Muscle layer of colon (tissue), 2 donors: Measurements from ENCODE around the gene IZUMO1.

Source experiments
- H3K27ac ChIP-seq: one replicate; pipeline ENCODE4 v1.7.0; 2013; ENCODE audit warnings: low read depth, mild to moderate bottlenecking, low read length, moderate library complexity
- H3K27me3 ChIP-seq, 2 donors: one replicate each; pipeline ENCODE4 v1.7.0; 2013; ENCODE audit warnings: low read length in 2 of 2, mild to moderate bottlenecking in 2 of 2; ENCODE audit not compliant: insufficient read depth in 2 of 2, control insufficient read depth in 1 of 2
- H3K36me3 ChIP-seq: one replicate; pipeline ENCODE4 v1.7.0; 2013; ENCODE audit warnings: mild to moderate bottlenecking, low read length; ENCODE audit not compliant: insufficient read depth
- H3K4me1 ChIP-seq: one replicate; pipeline ENCODE4 v1.7.0; 2013; ENCODE audit warnings: mild to moderate bottlenecking, low read length; ENCODE audit not compliant: insufficient read depth
- H3K4me3 ChIP-seq, 2 donors: one replicate each; pipeline ENCODE4 v1.7.0; 2013; ENCODE audit warnings: low read length in 2 of 2, low read depth in 1 of 2, mild to moderate bottlenecking in 1 of 2, moderate library complexity in 1 of 2
- H3K9ac ChIP-seq: one replicate; pipeline ENCODE4 v1.7.0; 2013; ENCODE audit warnings: low read length
- H3K9me3 ChIP-seq: one replicate; pipeline ENCODE4 v1.7.0; 2013; ENCODE audit warnings: mild to moderate bottlenecking, low read length
- donor health status: abdominal sarcoma.
- donor health status: Adenocarcinoma of cecum.

Gene IZUMO1

DNA sequence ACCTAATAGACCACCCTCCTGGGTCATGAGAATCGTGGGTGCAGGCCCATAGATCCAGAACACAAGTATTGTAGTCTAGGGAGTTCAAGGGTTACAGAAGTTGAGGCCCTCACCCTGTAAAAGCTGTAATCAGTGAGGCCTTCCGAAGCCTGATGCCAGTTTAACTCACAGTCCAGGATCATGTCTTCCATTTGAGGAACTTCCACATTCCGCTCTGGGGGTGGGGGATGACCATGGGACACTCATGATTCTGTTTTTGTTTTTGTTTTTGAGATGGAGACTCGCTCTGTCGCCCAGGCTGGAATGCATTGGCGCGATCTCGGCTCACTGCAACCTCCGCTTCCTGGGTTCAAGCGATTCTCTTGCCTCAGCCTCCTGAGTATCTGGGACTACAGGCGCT is 4.6 kb downstream of the IZUMO1 start:
- peaks cover 11 to 25% of the 10 kb centered on the region in 2 donors for H3K27me3 ChIP-seq
- no peaks in the 10 kb centered on the region for H3K4me1 ChIP-seq
- H3K9me3 ChIP-seq: no peaks in the 10 kb centered on the region
- no peak overlapping the region for H3K27ac ChIP-seq
- no peak overlapping the region for H3K4me3 ChIP-seq
- H3K36me3 ChIP-seq: no peaks in the 10 kb centered on the region
- no peak overlapping the region for H3K9ac ChIP-seq

DNA sequence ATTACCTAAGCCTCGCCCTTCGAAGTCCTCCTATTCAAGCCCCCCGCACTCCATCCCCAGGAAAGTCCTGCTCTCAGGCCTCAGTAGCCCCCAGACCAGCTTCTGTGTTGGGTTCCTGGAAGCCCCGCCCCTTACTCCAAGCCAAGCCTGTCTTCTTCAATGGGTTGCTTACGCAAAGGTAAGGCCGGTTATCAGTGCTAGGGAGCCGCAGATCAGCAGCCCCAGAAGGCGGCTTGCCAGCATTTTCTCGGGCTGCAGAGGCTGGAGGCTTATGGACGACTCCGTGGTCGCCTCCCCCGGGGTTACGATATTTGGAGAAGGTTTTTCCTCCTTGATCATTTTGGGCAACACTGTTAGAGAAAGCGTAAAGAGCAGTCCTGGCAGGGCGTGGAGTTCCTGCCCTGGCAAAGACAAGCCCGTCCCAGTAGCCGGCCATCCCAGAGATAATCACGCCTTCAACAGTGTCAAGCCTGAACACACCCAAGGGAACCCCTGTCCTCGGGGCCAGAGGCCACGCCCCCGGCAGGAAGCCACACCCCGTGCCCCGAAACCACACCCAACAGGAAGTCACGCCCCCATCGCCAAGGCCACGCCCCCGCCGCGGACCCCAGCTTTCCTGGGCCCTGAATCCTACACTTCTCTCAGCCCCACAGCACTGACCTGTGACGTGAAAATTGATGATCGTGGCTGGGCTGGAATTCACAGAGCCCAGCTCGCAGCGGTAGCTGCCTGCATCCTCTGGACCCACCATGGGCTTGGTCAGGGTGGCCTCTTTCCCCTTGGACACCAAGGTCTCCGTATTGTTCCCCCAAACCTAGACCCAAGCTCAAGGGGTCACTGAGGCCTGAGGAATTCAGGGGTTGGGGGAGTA is 5.3 kb downstream of the IZUMO1 start:
- H3K4me1 ChIP-seq: no peaks in the 10 kb centered on the region
- no peak overlapping the region for H3K27ac ChIP-seq
- no peaks in the 10 kb centered on the region for H3K9me3 ChIP-seq
- H3K27me3 ChIP-seq: peaks cover 9 to 19% of the 10 kb centered on the region in 2 donors
- no peaks in the 10 kb centered on the region for H3K36me3 ChIP-seq
- H3K9ac ChIP-seq: no peak overlapping the region
- no peak overlapping the region for H3K4me3 ChIP-seq

DNA sequence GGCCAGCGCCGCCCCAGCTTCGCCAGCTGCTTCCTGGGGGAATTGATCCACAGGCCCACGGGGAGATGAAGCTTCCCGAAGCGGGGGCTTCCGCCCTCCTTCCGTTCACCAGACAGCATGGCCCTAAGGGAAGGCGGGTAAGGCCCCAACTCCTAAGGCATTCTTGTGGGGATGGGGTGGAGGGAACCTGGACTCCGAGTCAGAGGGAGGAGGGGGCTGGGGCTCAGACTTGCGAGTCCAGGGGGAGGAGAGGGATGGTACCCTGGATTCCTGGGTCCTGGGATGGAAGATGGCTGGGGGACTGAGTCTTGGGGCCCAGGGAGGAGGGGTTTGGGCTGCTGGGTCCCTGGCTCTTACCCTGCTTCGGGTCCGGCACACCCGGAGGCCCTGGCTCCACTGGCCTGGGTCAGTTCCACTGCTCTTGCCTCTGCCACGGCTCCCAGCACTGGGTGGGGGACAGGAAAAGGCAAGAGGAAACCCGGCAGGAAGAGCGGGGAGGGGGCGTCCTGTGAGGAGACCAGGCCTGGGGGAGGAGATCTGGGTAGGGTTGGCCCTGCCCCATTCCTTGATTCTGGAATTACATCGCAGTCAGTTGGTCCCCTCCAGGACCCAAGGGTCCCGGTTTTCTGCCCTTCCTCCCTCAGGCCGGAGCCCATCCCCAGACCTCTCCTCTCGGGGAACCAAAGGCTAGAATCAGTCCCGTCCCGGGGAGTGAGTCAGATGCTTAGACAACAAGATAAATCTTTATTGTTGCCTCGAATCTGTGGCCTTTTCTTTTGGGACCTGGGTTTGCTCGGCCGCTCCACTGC is 6.3 kb downstream of the IZUMO1 start, which contains the start of gene RASIP1:
Gene RASIP1 (minus strand): TSS at position 447 of the 809 bp plus-strand sequence. CDS start 328 bp downstream, at position 119.
- Histone ChIP-seq H3K9ac (no peak within 1 kb of the TSS), H3K27ac (no peak within 1 kb of the TSS), H3K9me3 (no peaks in the 10 kb centered on the region)

DNA sequence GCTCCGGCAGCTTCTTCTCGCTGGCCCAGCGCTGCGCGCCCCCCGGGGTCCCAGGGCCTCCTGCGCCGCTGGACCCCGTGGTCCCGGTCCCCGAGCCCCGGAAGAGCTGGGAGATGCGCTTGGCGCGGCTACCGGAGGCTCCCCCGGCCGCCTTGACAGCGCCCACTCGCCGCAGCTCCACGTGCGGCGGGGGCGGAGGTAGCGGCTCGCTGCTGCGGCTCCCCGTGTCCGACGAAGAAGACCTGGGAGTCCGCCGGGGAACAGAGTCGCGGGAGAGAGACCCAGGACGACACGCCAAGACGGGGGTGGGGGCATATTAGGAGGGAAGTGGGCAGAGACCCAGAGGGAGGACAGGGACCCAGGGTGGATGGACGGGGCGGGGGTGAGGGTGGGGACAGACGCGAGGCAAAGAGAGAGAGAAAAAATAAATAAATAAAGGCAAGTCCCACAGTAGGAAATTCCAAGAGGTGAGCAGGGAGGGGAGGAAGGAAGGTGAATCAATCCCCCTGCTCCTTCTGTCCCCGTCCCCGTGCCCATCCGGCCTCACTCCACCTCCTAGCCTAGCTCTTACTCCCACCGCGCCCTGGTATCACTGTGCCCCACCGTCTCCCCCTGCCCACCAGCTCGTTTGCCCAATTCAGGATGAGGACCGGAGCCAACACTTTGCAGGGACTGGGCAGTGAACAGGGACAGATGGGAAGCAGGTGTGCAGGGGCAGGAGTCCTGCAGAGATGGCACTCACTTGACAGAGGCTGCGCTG is 7.1 kb downstream of the IZUMO1 start:
- Histone ChIP-seq H3K27me3 (peaks cover 0 to 15% of the 10 kb centered on the region in 2 donors), H3K36me3 (no peaks in the 10 kb centered on the region), H3K9ac (no peak overlapping the region), H3K4me3 (peak overlapping the region; percentile 32 to 60), H3K4me1 (no peaks in the 10 kb centered on the region), H3K9me3 (no peaks in the 10 kb centered on the region), H3K27ac (no peak overlapping the region)

More for the DNA sequence above, 6.3 kb downstream of the IZUMO1 start, which contains the start of gene RASIP1:
- Histone ChIP-seq H3K27me3 (peaks cover 0 to 10% of the 10 kb centered on the region in 2 donors), H3K4me1 (no peaks in the 10 kb centered on the region), H3K4me3 (peak within 1 kb of the TSS in 1 of 2 donors; percentile 60), H3K36me3 (no peaks in the 10 kb centered on the region)

DNA sequence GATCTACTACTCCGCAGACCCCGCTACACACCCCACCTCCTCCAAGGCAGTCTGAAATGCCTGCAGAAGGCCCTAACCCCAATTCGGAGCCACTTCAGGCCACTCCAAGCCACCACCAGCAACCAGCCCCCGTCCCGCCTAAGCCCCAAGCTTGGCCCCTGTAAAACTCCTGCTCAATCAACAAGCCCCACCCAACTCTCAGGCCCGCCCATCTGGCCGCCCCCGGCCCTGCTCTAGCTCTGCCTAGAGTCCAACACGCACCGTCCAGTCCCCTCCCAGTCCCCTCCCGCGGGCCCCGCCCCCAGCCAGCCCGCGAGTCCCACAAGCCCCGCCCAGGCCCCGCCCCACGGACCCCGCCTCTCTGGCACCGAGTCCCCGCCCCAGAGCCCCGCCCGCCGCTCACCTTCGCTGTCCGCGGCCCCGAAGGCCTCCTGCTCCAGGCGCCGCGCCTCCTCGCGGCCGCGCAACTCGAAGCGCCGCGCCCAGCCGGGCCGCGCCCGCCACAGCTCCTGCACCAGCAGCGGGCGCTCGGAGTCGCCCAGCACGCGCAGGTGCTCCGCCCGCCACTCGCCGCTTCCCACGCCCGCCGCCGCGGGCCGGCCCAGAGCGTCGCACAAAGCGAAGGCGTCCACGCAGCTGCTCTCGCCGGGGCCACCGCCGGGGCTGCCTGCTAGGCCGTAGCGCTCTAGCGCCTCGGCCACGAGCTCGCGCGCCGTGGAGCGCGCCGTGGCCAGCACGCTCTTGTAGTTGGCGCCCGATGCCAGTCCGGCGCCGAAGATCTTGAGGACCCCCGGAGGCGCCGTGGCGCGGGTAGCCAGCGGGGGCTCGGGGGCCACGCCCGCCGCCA is 7.9 kb downstream of the IZUMO1 start:
- H3K4me1 ChIP-seq: no peaks in the 10 kb centered on the region
- no peaks in the 10 kb centered on the region for H3K9me3 ChIP-seq
- peak overlapping the region; percentile 32 to 60 for H3K4me3 ChIP-seq
- peaks cover 0 to 15% of the 10 kb centered on the region in 2 donors for H3K27me3 ChIP-seq
- no peak overlapping the region for H3K27ac ChIP-seq
- no peak overlapping the region for H3K9ac ChIP-seq
- no peaks in the 10 kb centered on the region for H3K36me3 ChIP-seq

DNA sequence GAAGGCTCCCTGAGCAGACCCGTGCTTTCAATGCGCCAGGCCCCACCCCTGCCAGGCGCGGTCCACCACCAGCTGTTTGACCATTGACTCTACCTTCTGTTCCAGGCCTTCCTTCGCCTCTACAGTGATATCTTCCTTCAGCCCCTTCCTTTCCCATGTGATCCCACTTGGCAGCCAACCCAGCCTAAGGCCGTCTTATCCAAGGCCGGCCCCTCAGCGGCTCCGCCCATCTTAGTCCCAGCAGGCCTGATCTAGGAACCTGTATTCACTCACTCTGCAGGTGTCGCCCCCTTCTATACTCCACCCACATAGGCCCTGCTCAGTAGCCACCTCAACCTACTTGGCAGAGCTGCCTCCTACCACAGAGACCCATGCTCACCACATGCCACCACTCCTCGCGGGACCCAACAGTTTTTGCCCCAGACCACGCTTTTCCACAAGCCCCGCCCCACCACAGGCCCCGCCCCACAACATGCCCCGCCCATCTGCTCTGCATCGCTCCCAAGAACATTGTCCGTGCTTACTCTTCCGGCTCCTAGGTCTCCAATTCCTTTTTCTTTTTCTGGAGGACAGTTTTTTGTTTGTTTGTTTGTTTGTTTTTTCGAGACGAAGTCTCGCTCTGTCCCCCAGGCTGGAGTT is 9.2 kb downstream of the IZUMO1 start:
- Histone ChIP-seq H3K9ac (no peak overlapping the region), H3K4me1 (no peaks in the 10 kb centered on the region), H3K27me3 (peaks cover 0 to 15% of the 10 kb centered on the region in 2 donors), H3K4me3 (no peak overlapping the region), H3K9me3 (no peaks in the 10 kb centered on the region), H3K27ac (no peak overlapping the region), H3K36me3 (no peaks in the 10 kb centered on the region)

- Histone ChIP-seq H3K4me3 (no peak overlapping the region), H3K27ac (no peak overlapping the region)
Measured at GRCh38 chr19:48735031-48735615, 11.6 kb downstream of the IZUMO1 start.

GRCh38 chr19:48734625-48735024 is 12.1 kb downstream of the IZUMO1 start:
- Histone ChIP-seq H3K27ac (no peak overlapping the region), H3K4me1 (no peaks in the 10 kb centered on the region), H3K9ac (no peak overlapping the region), H3K4me3 (no peak overlapping the region), H3K36me3 (no peaks in the 10 kb centered on the region), H3K27me3 (peaks cover 0 to 7% of the 10 kb centered on the region in 2 donors), H3K9me3 (no peaks in the 10 kb centered on the region)

More at GRCh38 chr19:48735031-48735615, 11.6 kb downstream of the IZUMO1 start:
- no peaks in the 10 kb centered on the region for H3K36me3 ChIP-seq
- no peak overlapping the region for H3K9ac ChIP-seq
- H3K27me3 ChIP-seq: peaks cover 0 to 11% of the 10 kb centered on the region in 2 donors
- H3K4me1 ChIP-seq: no peaks in the 10 kb centered on the region
- H3K9me3 ChIP-seq: no peaks in the 10 kb centered on the region

DNA sequence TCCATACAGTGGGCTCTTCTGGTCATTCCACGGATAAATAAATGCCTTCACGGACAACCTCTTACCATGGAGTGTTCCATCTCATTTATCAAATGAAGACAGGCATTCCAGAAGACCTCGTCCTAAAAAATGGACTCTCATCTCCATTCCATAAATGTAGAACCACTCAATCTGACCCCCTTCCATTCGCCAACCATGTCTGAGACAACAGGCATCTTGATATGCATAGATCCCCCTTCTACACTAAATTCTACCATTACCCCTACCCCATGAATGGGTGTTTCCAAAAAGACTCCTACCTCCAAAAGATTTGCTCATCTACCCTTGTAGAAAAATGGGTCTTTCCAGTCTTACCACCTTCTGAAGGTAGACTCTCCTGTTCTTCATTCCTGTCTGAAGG is 15.3 kb downstream of the IZUMO1 start:
- Histone ChIP-seq H3K9me3 (no peaks in the 10 kb centered on the region), H3K9ac (no peak overlapping the region), H3K4me1 (no peaks in the 10 kb centered on the region), H3K4me3 (no peak overlapping the region), H3K27me3 (peaks cover 0 to 11% of the 10 kb centered on the region in 2 donors), H3K36me3 (no peaks in the 10 kb centered on the region), H3K27ac (no peak overlapping the region)
